A549 (cell line): ENCODE measurements around the gene SPATA25.

Experiments used
- CBX8 ChIP-seq: fragments of 200-600 bp; sonication (generic); IDR thresholded peaks from 2 replicates; pipeline ENCODE4 v1.6.1; 2016
- TF ChIP-seq, protein P1 (sequence below): fragments of 200-600 bp; sonication (generic); IDR thresholded peaks from 2 replicates; pipeline ENCODE4 v1.6.1; 2016; ENCODE audit warnings: antibody characterized with exemption, mild to moderate bottlenecking, moderate library complexity
- TF ChIP-seq, protein P2 (sequence below): fragments of >200 bp; sonication (Bioruptor Twin); formaldehyde crosslinking; IDR thresholded peaks from 3 replicates; pipeline ENCODE4 v1.5.1; 2016

GRCh38 chr20:45934046-45934585 lies 46.7 kb upstream of the SPATA25 start:
- TF ChIP-seq, protein P1, sequence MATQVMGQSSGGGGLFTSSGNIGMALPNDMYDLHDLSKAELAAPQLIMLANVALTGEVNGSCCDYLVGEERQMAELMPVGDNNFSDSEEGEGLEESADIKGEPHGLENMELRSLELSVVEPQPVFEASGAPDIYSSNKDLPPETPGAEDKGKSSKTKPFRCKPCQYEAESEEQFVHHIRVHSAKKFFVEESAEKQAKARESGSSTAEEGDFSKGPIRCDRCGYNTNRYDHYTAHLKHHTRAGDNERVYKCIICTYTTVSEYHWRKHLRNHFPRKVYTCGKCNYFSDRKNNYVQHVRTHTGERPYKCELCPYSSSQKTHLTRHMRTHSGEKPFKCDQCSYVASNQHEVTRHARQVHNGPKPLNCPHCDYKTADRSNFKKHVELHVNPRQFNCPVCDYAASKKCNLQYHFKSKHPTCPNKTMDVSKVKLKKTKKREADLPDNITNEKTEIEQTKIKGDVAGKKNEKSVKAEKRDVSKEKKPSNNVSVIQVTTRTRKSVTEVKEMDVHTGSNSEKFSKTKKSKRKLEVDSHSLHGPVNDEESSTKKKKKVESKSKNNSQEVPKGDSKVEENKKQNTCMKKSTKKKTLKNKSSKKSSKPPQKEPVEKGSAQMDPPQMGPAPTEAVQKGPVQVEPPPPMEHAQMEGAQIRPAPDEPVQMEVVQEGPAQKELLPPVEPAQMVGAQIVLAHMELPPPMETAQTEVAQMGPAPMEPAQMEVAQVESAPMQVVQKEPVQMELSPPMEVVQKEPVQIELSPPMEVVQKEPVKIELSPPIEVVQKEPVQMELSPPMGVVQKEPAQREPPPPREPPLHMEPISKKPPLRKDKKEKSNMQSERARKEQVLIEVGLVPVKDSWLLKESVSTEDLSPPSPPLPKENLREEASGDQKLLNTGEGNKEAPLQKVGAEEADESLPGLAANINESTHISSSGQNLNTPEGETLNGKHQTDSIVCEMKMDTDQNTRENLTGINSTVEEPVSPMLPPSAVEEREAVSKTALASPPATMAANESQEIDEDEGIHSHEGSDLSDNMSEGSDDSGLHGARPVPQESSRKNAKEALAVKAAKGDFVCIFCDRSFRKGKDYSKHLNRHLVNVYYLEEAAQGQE = no peak
- TF ChIP-seq, protein P2, sequence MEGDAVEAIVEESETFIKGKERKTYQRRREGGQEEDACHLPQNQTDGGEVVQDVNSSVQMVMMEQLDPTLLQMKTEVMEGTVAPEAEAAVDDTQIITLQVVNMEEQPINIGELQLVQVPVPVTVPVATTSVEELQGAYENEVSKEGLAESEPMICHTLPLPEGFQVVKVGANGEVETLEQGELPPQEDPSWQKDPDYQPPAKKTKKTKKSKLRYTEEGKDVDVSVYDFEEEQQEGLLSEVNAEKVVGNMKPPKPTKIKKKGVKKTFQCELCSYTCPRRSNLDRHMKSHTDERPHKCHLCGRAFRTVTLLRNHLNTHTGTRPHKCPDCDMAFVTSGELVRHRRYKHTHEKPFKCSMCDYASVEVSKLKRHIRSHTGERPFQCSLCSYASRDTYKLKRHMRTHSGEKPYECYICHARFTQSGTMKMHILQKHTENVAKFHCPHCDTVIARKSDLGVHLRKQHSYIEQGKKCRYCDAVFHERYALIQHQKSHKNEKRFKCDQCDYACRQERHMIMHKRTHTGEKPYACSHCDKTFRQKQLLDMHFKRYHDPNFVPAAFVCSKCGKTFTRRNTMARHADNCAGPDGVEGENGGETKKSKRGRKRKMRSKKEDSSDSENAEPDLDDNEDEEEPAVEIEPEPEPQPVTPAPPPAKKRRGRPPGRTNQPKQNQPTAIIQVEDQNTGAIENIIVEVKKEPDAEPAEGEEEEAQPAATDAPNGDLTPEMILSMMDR = no peak
- no peak for TF ChIP-seq CBX8
